ENCODE results near the gene UGT2A2. TPM values are rescaled to one million over a fixed set of nuclear protein-coding genes. Genes with fewer than 3 reads are reported as not detected.

UGT2A2 gene
- total RNA-seq, 1 donor: not detected

GRCh38 chr4:69594382-69594781 lies 45.1 kb downstream of the UGT2A2 start:
- H3K4me1 ChIP-seq (ENCODE audit: insufficient read depth, low read length): no peaks in the 10 kb centered on the region
- H2AFZ ChIP-seq (ENCODE audit: low read length): no peak overlapping the region
- no peak overlapping the region for H3K4me2 ChIP-seq (ENCODE audit: insufficient read depth, low read length)
- no peak overlapping the region for H3K4me3 ChIP-seq (ENCODE audit: insufficient read depth, low read length)
- no peak for TF ChIP-seq CTCF (IDR thresholded peaks at IDR 0.05; ENCODE audit: extremely low read depth, low read depth, low read length)
- no peak overlapping the region for H3K27ac ChIP-seq (ENCODE audit: low read depth, low read length)
- H4K20me1 ChIP-seq (ENCODE audit: insufficient read depth, low read length): no peaks in the 10 kb centered on the region
- peaks cover 5% of the 10 kb centered on the region for H3K9me3 ChIP-seq (ENCODE audit: low read depth, low read length)
- no peaks in the 10 kb centered on the region for H3K36me3 ChIP-seq (ENCODE audit: insufficient read depth, low read length)
- no peaks in the 10 kb centered on the region for H3K79me2 ChIP-seq (ENCODE audit: insufficient read depth, low read length)
- no peak for DNase-seq (ENCODE audit: insufficient read length, low spot score, missing footprints)
- no peaks in the 10 kb centered on the region for H3K27me3 ChIP-seq (ENCODE audit: insufficient read depth, low read length)

GRCh38 chr4:69591364-69591763 lies 48.1 kb downstream of the UGT2A2 start:
- Histone ChIP-seq H3K4me2 (ENCODE audit: insufficient read depth, low read length) (no peak overlapping the region), H3K9me3 (ENCODE audit: low read depth, low read length) (peaks cover 5% of the 10 kb centered on the region), H3K79me2 (ENCODE audit: insufficient read depth, low read length) (no peaks in the 10 kb centered on the region), H2AFZ (ENCODE audit: low read length) (no peak overlapping the region), H3K4me1 (ENCODE audit: insufficient read depth, low read length) (no peaks in the 10 kb centered on the region), H3K36me3 (ENCODE audit: insufficient read depth, low read length) (no peaks in the 10 kb centered on the region), H3K27ac (ENCODE audit: low read depth, low read length) (no peak overlapping the region), H3K27me3 (ENCODE audit: insufficient read depth, low read length) (no peaks in the 10 kb centered on the region), H4K20me1 (ENCODE audit: insufficient read depth, low read length) (no peaks in the 10 kb centered on the region), H3K4me3 (ENCODE audit: insufficient read depth, low read length) (no peak overlapping the region)
- no peak for TF ChIP-seq CTCF (IDR thresholded peaks at IDR 0.05; ENCODE audit: extremely low read depth, low read depth, low read length)
- DNase-seq (ENCODE audit: insufficient read length, low spot score, missing footprints): no peak

GRCh38 chr4:69589884-69590283 lies 49.6 kb downstream of the UGT2A2 start:
- Histone ChIP-seq H2AFZ (ENCODE audit: low read length) (no peak overlapping the region), H3K4me2 (ENCODE audit: insufficient read depth, low read length) (no peak overlapping the region), H3K4me3 (ENCODE audit: insufficient read depth, low read length) (no peak overlapping the region), H3K27me3 (ENCODE audit: insufficient read depth, low read length) (no peaks in the 10 kb centered on the region), H3K36me3 (ENCODE audit: insufficient read depth, low read length) (no peaks in the 10 kb centered on the region), H3K9me3 (ENCODE audit: low read depth, low read length) (peaks cover 5% of the 10 kb centered on the region), H4K20me1 (ENCODE audit: insufficient read depth, low read length) (no peaks in the 10 kb centered on the region), H3K79me2 (ENCODE audit: insufficient read depth, low read length) (no peaks in the 10 kb centered on the region), H3K27ac (ENCODE audit: low read depth, low read length) (no peak overlapping the region), H3K4me1 (ENCODE audit: insufficient read depth, low read length) (no peaks in the 10 kb centered on the region)
- TF ChIP-seq CTCF (IDR thresholded peaks at IDR 0.05; ENCODE audit: extremely low read depth, low read depth, low read length): no peak
- DNase-seq (ENCODE audit: insufficient read length, low spot score, missing footprints): no peak

- DNase-seq (ENCODE audit: insufficient read length, low spot score, missing footprints): no peak
- TF ChIP-seq CTCF (IDR thresholded peaks at IDR 0.05; ENCODE audit: extremely low read depth, low read depth, low read length): no peak
- no peaks in the 10 kb centered on the region for H3K27me3 ChIP-seq (ENCODE audit: insufficient read depth, low read length)
- no peak overlapping the region for H3K4me2 ChIP-seq (ENCODE audit: insufficient read depth, low read length)
- H3K4me3 ChIP-seq (ENCODE audit: insufficient read depth, low read length): no peak overlapping the region
- H4K20me1 ChIP-seq (ENCODE audit: insufficient read depth, low read length): no peaks in the 10 kb centered on the region
- no peak overlapping the region for H2AFZ ChIP-seq (ENCODE audit: low read length)
- no peaks in the 10 kb centered on the region for H3K36me3 ChIP-seq (ENCODE audit: insufficient read depth, low read length)
- no peak overlapping the region for H3K27ac ChIP-seq (ENCODE audit: low read depth, low read length)
- no peaks in the 10 kb centered on the region for H3K79me2 ChIP-seq (ENCODE audit: insufficient read depth, low read length)
- H3K9me3 ChIP-seq (ENCODE audit: low read depth, low read length): no peaks in the 10 kb centered on the region
- no peaks in the 10 kb centered on the region for H3K4me1 ChIP-seq (ENCODE audit: insufficient read depth, low read length)
Observed at GRCh38 chr4:69584135-69584534, 55.3 kb downstream of the UGT2A2 start.

Data from osteoblast (primary cell).